Activated CD8-positive, alpha-beta memory T cell treated with anti-CD3 and anti-CD28 coated beads, Interleukin-2, amount 50 U/mL, for 1 hour (primary cell): ENCODE measurements around the gene KRTAP20-2.

Experiments
- DNase-seq: peaks from one replicate; pipeline ENCODE4 v3.0.0-alpha.2; 2020; ENCODE audit errors: extremely low read depth

Gene KRTAP20-2

GRCh38 chr21:30674312-30674711 lies 39.3 kb downstream of the KRTAP20-2 start:
- no peak for DNase-seq

GRCh38 chr21:30676737-30677136 lies 41.7 kb downstream of the KRTAP20-2 start:
- DNase-seq = no peak

GRCh38 chr21:30680586-30680985 lies 45.6 kb downstream of the KRTAP20-2 start:
- no peak for DNase-seq

GRCh38 chr21:30684506-30684905 lies 49.5 kb downstream of the KRTAP20-2 start:
- no peak for DNase-seq
